Measurements from ENCODE around the gene ARHGEF3.

DNA sequence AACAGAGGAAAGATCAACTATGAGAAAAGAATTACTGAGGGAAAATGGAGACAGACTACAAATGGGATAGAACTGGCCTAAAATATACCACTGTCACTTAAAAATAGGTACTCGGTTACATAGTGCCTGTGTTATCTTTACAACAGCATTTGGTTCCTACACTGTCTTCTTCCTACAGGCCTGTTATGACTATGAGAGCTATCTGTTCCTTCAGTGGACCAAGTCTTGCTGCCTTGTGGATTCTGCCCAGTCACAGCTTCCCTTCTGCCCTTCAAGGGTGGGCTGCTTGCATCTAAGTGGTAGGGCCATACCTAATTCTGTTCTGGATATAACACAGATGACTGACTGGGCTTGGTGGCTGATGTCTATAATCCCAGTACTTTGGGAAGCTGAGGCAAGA lies 13.8 kb upstream of the ARHGEF3 start:
- no peak for TF ChIP-seq POLR2A (IDR thresholded peaks at IDR 0.05)
- TF ChIP-seq, protein P1, sequence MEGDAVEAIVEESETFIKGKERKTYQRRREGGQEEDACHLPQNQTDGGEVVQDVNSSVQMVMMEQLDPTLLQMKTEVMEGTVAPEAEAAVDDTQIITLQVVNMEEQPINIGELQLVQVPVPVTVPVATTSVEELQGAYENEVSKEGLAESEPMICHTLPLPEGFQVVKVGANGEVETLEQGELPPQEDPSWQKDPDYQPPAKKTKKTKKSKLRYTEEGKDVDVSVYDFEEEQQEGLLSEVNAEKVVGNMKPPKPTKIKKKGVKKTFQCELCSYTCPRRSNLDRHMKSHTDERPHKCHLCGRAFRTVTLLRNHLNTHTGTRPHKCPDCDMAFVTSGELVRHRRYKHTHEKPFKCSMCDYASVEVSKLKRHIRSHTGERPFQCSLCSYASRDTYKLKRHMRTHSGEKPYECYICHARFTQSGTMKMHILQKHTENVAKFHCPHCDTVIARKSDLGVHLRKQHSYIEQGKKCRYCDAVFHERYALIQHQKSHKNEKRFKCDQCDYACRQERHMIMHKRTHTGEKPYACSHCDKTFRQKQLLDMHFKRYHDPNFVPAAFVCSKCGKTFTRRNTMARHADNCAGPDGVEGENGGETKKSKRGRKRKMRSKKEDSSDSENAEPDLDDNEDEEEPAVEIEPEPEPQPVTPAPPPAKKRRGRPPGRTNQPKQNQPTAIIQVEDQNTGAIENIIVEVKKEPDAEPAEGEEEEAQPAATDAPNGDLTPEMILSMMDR (IDR thresholded peaks at IDR 0.05 in 8 of 11, conservative IDR thresholded peaks at IDR 0.05 in 3 of 11) = no peak
